HepG2 (cell line): ENCODE results near the gene TAS2R50. TPM values are rescaled to one million over a fixed set of nuclear protein-coding genes. Genes with fewer than 3 reads are reported as not detected.

Experiments
- GATAD2A ChIP-seq: IDR thresholded peaks from 2 replicates; pipeline ENCODE4 v1.6.1; 2016
- KAT7 ChIP-seq: IDR thresholded peaks from 2 replicates; pipeline ENCODE4 v1.6.1; 2018; ENCODE audit warnings: borderline replicate concordance, missing compliant biosample characterization
- MIXL1 ChIP-seq: IDR thresholded peaks from 2 replicates; pipeline ENCODE4 v1.6.1; 2016
- SALL1 ChIP-seq: sonication (generic); formaldehyde crosslinking; IDR thresholded peaks from 2 replicates; pipeline ENCODE4 v1.8.0; 2022; ENCODE audit warnings: mild to moderate bottlenecking, missing genetic modification reagents
- SOX6 ChIP-seq, 2 experiments: fragments of 450-650 bp in 1 of 2; sonication (generic) in 1 of 2; formaldehyde crosslinking in 1 of 2; IDR thresholded peaks; 2 replicates each; pipeline versions ENCODE4 v1.4.0 to v1.6.1; 2017 to 2020; ENCODE audit warnings: antibody characterized with exemption in 1 of 2, mild to moderate bottlenecking in 1 of 2, missing genetic modification reagents in 1 of 2
- SPEN ChIP-seq: sonication (generic); formaldehyde crosslinking; IDR thresholded peaks from 2 replicates; pipeline ENCODE4 v1.5.1; 2020; ENCODE audit warnings: low read depth, mild to moderate bottlenecking, missing genetic modification reagents
- STAG1 ChIP-seq: sonication (generic); formaldehyde crosslinking; IDR thresholded peaks from 2 replicates; pipeline ENCODE4 v1.4.0; 2020; ENCODE audit warnings: missing genetic modification reagents
- ZBTB7B ChIP-seq: sonication (generic); formaldehyde crosslinking; IDR thresholded peaks from 2 replicates; pipeline ENCODE4 v1.4.0; 2020; ENCODE audit warnings: missing genetic modification reagents
- ZNF616 ChIP-seq: sonication (generic); formaldehyde crosslinking; IDR thresholded peaks from 2 replicates; pipeline ENCODE4 v1.5.0; 2020; ENCODE audit warnings: low read depth, mild to moderate bottlenecking, missing genetic modification reagents
- ZNF703 ChIP-seq: sonication (generic); formaldehyde crosslinking; IDR thresholded peaks from 2 replicates; pipeline ENCODE4 v1.5.1; 2020; ENCODE audit warnings: missing genetic modification reagents, mild to moderate bottlenecking, moderate library complexity, borderline replicate concordance
- ZSCAN5A ChIP-seq: sonication (generic); formaldehyde crosslinking; IDR thresholded peaks from 2 replicates; pipeline ENCODE4 v1.8.0; 2022; ENCODE audit warnings: mild to moderate bottlenecking, missing genetic modification reagents, borderline replicate concordance
- polyA plus RNA-seq, 8 experiments: library from polyadenylated mRNA; depleted of rRNA in 3 of 8; stranded (reverse) in 7 of 8; unstranded in 1 of 8; fragments of >200 nt; fragmentation: Illumina TruSeq in 4 of 8; extraction: Trizol in 4 of 8; gene quantifications; 2 replicates each; pipeline versions ENCODE4 v1.2.1 to v1.2.3, GENCODE V29; 2011 to 2016; ENCODE audit warnings: low read depth in 4 of 8, missing spikeins in 1 of 8, mixed read lengths in 1 of 8; ENCODE audit not compliant: insufficient read depth in 1 of 8
- total RNA-seq, 5 experiments: library from RNA; depleted of rRNA; stranded (reverse); fragments of >200 nt; fragmentation: Illumina TruSeq; extraction: Trizol; gene quantifications; 2 replicates each; pipeline ENCODE4 v1.2.3, GENCODE V29; 2016; ENCODE audit warnings: low read depth in 1 of 5
- TF ChIP-seq, protein P1 (sequence below): sonication (generic); formaldehyde crosslinking; IDR thresholded peaks from 2 replicates; pipeline ENCODE4 v1.5.0; 2020; ENCODE audit warnings: mild to moderate bottlenecking, missing genetic modification reagents, borderline replicate concordance
- TF ChIP-seq, protein P2 (sequence below): sonication (generic); formaldehyde crosslinking; IDR thresholded peaks from 2 replicates; pipeline ENCODE4 v1.4.0; 2020; ENCODE audit warnings: missing genetic modification reagents, borderline replicate concordance

Gene TAS2R50
- total and polyA plus RNA-seq, 2 of the 13 experiments (the other 11 are each of a cell fraction or from before 2014, with no cell fraction given) = 0.17 to 2.2 TPM

DNA sequence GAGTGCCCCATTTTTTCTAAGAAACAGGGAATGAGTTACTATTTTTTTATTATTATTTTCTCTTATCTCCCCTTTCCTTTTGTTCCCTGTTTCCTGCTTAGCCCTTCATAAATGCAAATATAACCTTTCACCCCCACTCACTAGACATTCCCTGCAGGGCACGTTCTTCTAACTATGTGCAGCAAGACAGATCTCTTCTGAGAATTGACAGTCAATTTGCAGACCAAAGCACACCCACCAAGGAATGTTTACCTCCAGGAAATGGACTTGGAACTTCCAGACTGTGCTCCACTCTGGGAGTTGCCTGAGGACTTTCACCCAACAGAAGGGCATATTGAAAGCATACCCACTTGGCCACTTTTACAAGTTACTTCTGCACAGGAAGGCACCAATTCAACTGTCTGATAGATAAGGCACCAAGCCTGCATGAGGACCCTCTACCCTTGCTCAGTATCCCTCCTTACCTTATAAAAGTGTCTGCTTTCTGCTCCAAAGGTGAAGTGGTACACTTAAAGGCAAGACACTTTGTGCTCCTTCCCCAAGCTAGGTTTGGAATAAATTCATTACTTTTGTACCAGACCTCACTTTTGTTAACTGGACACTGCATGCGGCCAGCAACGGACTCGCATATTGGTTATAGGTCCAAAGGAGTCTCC lies 29.2 kb upstream of the TAS2R50 start (continued):
- peak; percentile 40; the same call in 1 of the 2 replicates for TF ChIP-seq ZBTB7B (CRISPR knock-in tag)
- peak; percentile 89 for TF ChIP-seq GATAD2A (CRISPR knock-in tag)
- TF ChIP-seq MIXL1 (CRISPR knock-in tag) = peak; percentile 82
- 0 out of 2 replicates have a peak, but pooled peaks have one; percentile 35 for TF ChIP-seq KAT7 (CRISPR knock-in tag)
- TF ChIP-seq SALL1 (CRISPR knock-in tag) = peak; percentile 92
- no peak for TF ChIP-seq ZNF703 (CRISPR knock-in tag)
- TF ChIP-seq, protein P1, sequence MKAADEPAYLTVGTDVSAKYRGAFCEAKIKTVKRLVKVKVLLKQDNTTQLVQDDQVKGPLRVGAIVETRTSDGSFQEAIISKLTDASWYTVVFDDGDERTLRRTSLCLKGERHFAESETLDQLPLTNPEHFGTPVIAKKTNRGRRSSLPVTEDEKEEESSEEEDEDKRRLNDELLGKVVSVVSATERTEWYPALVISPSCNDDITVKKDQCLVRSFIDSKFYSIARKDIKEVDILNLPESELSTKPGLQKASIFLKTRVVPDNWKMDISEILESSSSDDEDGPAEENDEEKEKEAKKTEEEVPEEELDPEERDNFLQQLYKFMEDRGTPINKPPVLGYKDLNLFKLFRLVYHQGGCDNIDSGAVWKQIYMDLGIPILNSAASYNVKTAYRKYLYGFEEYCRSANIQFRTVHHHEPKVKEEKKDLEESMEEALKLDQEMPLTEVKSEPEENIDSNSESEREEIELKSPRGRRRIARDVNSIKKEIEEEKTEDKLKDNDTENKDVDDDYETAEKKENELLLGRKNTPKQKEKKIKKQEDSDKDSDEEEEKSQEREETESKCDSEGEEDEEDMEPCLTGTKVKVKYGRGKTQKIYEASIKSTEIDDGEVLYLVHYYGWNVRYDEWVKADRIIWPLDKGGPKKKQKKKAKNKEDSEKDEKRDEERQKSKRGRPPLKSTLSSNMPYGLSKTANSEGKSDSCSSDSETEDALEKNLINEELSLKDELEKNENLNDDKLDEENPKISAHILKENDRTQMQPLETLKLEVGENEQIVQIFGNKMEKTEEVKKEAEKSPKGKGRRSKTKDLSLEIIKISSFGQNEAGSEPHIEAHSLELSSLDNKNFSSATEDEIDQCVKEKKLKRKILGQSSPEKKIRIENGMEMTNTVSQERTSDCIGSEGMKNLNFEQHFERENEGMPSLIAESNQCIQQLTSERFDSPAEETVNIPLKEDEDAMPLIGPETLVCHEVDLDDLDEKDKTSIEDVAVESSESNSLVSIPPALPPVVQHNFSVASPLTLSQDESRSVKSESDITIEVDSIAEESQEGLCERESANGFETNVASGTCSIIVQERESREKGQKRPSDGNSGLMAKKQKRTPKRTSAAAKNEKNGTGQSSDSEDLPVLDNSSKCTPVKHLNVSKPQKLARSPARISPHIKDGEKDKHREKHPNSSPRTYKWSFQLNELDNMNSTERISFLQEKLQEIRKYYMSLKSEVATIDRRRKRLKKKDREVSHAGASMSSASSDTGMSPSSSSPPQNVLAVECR (CRISPR knock-in tag) = peak; percentile 40; the same call in 1 of the 2 replicates
- TF ChIP-seq SOX6 (IDR thresholded peaks at IDR 0.05) = no peak
- peak; percentile 95 for TF ChIP-seq SOX6 (CRISPR knock-in tag; IDR thresholded peaks at IDR 0.05)
- TF ChIP-seq ZNF616 (CRISPR knock-in tag) = no peak
- peak; percentile 64; the same call in 1 of the 2 replicates for TF ChIP-seq ZSCAN5A (CRISPR knock-in tag)
- TF ChIP-seq SPEN (CRISPR knock-in tag) = peak; percentile 49; the same call in 1 of the 2 replicates
- TF ChIP-seq, protein P2, sequence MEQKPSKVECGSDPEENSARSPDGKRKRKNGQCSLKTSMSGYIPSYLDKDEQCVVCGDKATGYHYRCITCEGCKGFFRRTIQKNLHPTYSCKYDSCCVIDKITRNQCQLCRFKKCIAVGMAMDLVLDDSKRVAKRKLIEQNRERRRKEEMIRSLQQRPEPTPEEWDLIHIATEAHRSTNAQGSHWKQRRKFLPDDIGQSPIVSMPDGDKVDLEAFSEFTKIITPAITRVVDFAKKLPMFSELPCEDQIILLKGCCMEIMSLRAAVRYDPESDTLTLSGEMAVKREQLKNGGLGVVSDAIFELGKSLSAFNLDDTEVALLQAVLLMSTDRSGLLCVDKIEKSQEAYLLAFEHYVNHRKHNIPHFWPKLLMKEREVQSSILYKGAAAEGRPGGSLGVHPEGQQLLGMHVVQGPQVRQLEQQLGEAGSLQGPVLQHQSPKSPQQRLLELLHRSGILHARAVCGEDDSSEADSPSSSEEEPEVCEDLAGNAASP = peak; percentile 60; the same call in 1 of the 2 replicates
- TF ChIP-seq STAG1 = peak; percentile 25; the same call in 1 of the 2 replicates
